Endothelial cell of umbilical vein (primary cell): ENCODE measurements around the gene UBAP1. TPM values are rescaled to one million over a fixed set of nuclear protein-coding genes. Genes with fewer than 3 reads are reported as not detected.

ENCODE experiments used
- BruUV-seq: library from RNA; stranded (reverse); fragments of 400-500 nt; replicated peaks from 2 replicates; lab custom pipeline; 2021; lab: Mats Ljungman, UMichigan
- CTCF ChIA-PET: fragments of 300-600, 350-600 bp; sonication (Branson Sonifier 250); formaldehyde crosslinking; loops from one replicate; lab custom pipeline; 2021; ENCODE audit warnings: antibody characterized with exemption, inconsistent platforms; lab: Charles Lee
- POLR2A ChIA-PET: fragments of 300-600, 350-600 bp; sonication (Branson Sonifier 250); formaldehyde crosslinking; loops from one replicate; lab custom pipeline; 2021; ENCODE audit warnings: antibody characterized with exemption, inconsistent platforms; lab: Charles Lee
- DNase-seq: peaks from one replicate; pipeline ENCODE4 v3.0.0-alpha.2; 2011; ENCODE audit warnings: low read depth, low spot score
- FAIRE-seq: peaks from 2 replicates; lab custom pipeline; 2011; peaks lifted over from hg19 to GRCh38; lab: Jason Lieb, UNC
- H2AFZ ChIP-seq: 2 replicates; pipeline ENCODE4 v1.6.0; 2012; ENCODE audit warnings: low read depth, low read length, control low read depth, inconsistent platforms
- H3K27ac ChIP-seq: 2 replicates; pipeline ENCODE4 v1.5.1; 2011; ENCODE audit warnings: low read depth, mild to moderate bottlenecking, control low read depth, low read length, moderate library complexity; ENCODE audit not compliant: insufficient read depth
- H3K27me3 ChIP-seq, 2 experiments: 2 replicates each; pipeline versions ENCODE4 v1.6.0 to v1.6.1; 2011; ENCODE audit warnings: low read length in 2 of 2, mixed read lengths in 1 of 2; ENCODE audit not compliant: control insufficient read depth in 2 of 2, insufficient read depth in 2 of 2
- H3K36me3 ChIP-seq, 2 experiments: 2 replicates in 1 of 2; 3 replicates in 1 of 2; pipeline ENCODE4 v1.5.1; 2011; ENCODE audit warnings: low read length in 2 of 2, mild to moderate bottlenecking in 1 of 2, moderate library complexity in 1 of 2; ENCODE audit not compliant: control insufficient read depth in 2 of 2, insufficient read depth in 2 of 2; ENCODE audit errors: extremely low read depth in 1 of 2
- H3K4me1 ChIP-seq: 3 replicates; pipeline ENCODE4 v1.5.1; 2011; ENCODE audit warnings: mild to moderate bottlenecking, low read length; ENCODE audit not compliant: control insufficient read depth, insufficient read depth; ENCODE audit errors: extremely low read depth
- H3K4me2 ChIP-seq: 2 replicates; pipeline ENCODE4 v1.6.1; 2011; ENCODE audit warnings: low read length, control low read depth, mixed read lengths; ENCODE audit not compliant: insufficient read depth
- H3K4me3 ChIP-seq, 3 experiments: fragments of 200-600 bp in 1 of 3; sonication (generic), shearing (Covaris generic) in 1 of 3; replicated peaks in 1 of 3; 2 replicates each; pipeline ENCODE4 v1.5.1; 2011 to 2016; ENCODE audit warnings: control low read depth in 3 of 3, low read length in 3 of 3, mild to moderate bottlenecking in 2 of 3, inconsistent platforms in 1 of 3, low read depth in 1 of 3, moderate library complexity in 1 of 3; ENCODE audit not compliant: insufficient read depth in 1 of 3
- H3K79me2 ChIP-seq: 2 replicates; pipeline ENCODE4 v1.6.0; 2012; ENCODE audit warnings: low read length, inconsistent platforms; ENCODE audit not compliant: control insufficient read depth, insufficient read depth
- H3K9ac ChIP-seq: replicated peaks from 2 replicates; pipeline ENCODE3; 2011; ENCODE audit warnings: low read length, control low read depth; ENCODE audit not compliant: insufficient read depth; ENCODE audit errors: extremely low read depth
- H3K9me1 ChIP-seq: replicated peaks from 3 replicates; pipeline ENCODE4 v1.6.0; 2011; ENCODE audit warnings: mild to moderate bottlenecking, low read length; ENCODE audit not compliant: control insufficient read depth, insufficient read depth; ENCODE audit errors: extremely low read depth
- H3K9me3 ChIP-seq: replicated peaks from 2 replicates; pipeline ENCODE4 v1.5.1; 2012; ENCODE audit warnings: low read length, inconsistent platforms; ENCODE audit not compliant: control insufficient read depth, insufficient read depth
- H4K20me1 ChIP-seq: replicated peaks from 2 replicates; pipeline ENCODE3; 2011; ENCODE audit warnings: mild to moderate bottlenecking, low read length; ENCODE audit not compliant: control insufficient read depth, insufficient read depth; ENCODE audit errors: extremely low read depth
- EZH2 ChIP-seq: IDR thresholded peaks from 2 replicates; pipeline ENCODE4 v1.6.1; 2012; ENCODE audit warnings: borderline replicate concordance, low read depth, mild to moderate bottlenecking, moderate library complexity, low read length, inconsistent platforms; ENCODE audit not compliant: severe bottlenecking
- FOS ChIP-seq: IDR thresholded peaks from 2 replicates; pipeline ENCODE4 v1.6.1; 2011; ENCODE audit warnings: mild to moderate bottlenecking, low read length, moderate library complexity, borderline replicate concordance; ENCODE audit not compliant: insufficient read depth
- GATA2 ChIP-seq: IDR thresholded peaks from 2 replicates; pipeline ENCODE4 v1.7.0; 2011; ENCODE audit warnings: low read depth, mild to moderate bottlenecking, moderate library complexity, mixed read lengths, low read length; ENCODE audit not compliant: insufficient read length, insufficient read depth
- JUN ChIP-seq: IDR thresholded peaks from 2 replicates; pipeline ENCODE4 v1.6.1; 2011; ENCODE audit warnings: borderline replicate concordance, low read depth; ENCODE audit not compliant: insufficient read length, insufficient read depth
- MYC ChIP-seq: IDR thresholded peaks from one replicate; pipeline ENCODE4 v1.6.1; 2011; ENCODE audit warnings: mild to moderate bottlenecking, low read depth, low read length
- POLR2A ChIP-seq: IDR thresholded peaks from 2 replicates; pipeline ENCODE4 v1.6.1; 2012; ENCODE audit warnings: low read depth, mild to moderate bottlenecking, control low read depth, low read length
- POLR2AphosphoS5 ChIP-seq: IDR thresholded peaks from 2 replicates; pipeline ENCODE4 v1.6.1; 2012; ENCODE audit warnings: low read depth, mild to moderate bottlenecking, control low read depth, low read length, moderate library complexity; ENCODE audit not compliant: insufficient read depth
- dilution Hi-C: fragments of 300-500 bp; cut with MboI; formaldehyde crosslinking; loops from one replicate; pipeline ENCODE4 v1.15.0; 2019; ENCODE audit warnings: low sequenced_read_pairs; ENCODE audit not compliant: extremely low pct_ligation_motif_present
- intact Hi-C: fragments of 100-400 bp; cut with micrococcal nuclease; formaldehyde crosslinking; loops from one replicate; pipeline ENCODE4 v1.10.0; 2022
- polyA plus RNA-seq, 4 experiments: library from polyadenylated mRNA; depleted of rRNA in 3 of 4; stranded (reverse) in 3 of 4; unstranded in 1 of 4; fragments of >200 nt; gene quantifications; 2 replicates each; pipeline versions ENCODE4 v1.2.1 to v1.2.3, GENCODE V29; 2011 to 2012; ENCODE audit warnings: missing spikeins in 1 of 4
- total RNA-seq: library from RNA; stranded (reverse); gene quantifications from 2 replicates; pipeline ENCODE4 v1.2.3, GENCODE V29; 2021
- TF ChIP-seq, protein P1 (sequence below): IDR thresholded peaks from 2 replicates; pipeline ENCODE4 v1.6.1; 2011; ENCODE audit not compliant: insufficient read depth, insufficient read length
- TF ChIP-seq, protein P2 (sequence below), 2 donors: IDR thresholded peaks; 1 replicate in 1 of 2; 2 replicates in 1 of 2; pipeline ENCODE4 v1.5.1; 2011; ENCODE audit warnings: low read length in 2 of 2, mild to moderate bottlenecking in 2 of 2, moderate library complexity in 2 of 2, control low read depth in 1 of 2, inconsistent platforms in 1 of 2, low read depth in 1 of 2; ENCODE audit not compliant: insufficient read depth in 1 of 2; ENCODE audit errors: extremely low read depth in 1 of 2

Gene UBAP1
- total and polyA plus RNA-seq, 2 donors (not counting 3 experiments of a cell fraction or from before 2014, with no cell fraction given): 38.8 TPM

DNA sequence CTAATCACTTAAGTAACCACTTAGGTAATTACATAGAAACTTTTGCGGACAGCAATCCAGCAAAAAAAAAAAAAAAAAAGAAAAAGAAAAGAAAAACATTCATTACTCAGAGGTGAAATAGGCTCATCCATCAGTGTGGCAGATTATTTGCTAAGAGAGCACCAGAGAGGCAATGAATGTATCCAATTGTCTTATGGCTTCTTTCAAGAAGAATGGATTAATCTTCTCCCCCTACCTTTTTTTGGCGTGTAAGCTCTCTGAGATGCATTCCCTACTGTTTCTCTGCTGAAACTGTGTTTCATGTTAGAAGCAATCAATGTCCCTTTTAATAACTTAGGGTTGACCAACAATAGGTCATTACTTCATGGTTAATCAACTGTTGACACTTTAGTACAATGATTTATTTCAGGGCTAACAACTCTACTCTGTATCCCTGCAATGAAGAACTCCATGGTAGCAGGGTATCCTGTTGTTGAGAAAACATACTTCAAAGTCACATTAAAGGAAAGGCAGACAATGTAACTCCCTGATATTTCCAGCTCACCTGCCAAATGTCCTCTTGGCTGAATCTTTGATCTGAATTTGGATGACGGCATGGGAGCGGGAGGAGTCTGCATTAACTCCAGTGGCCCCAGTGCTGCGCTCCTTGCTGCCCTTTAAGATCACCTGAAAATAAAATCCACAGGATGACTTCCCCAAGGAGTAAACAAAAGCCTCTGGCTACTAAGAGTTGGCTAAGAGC lies 92.6 kb downstream of the UBAP1 start:
- no peak overlapping the region for H3K4me2 ChIP-seq
- H3K9me1 ChIP-seq: no peaks in the 10 kb centered on the region
- no peak for DNase-seq
- H3K4me3 ChIP-seq: no peak overlapping the region
- BruUV-seq: no TSS peak
- no peak overlapping the region for H3K27ac ChIP-seq
- H3K27me3 ChIP-seq: no peaks in the 10 kb centered on the region
- no peak for FAIRE-seq
- no peaks in the 10 kb centered on the region for H3K9me3 ChIP-seq
- ChIA-PET POLR2A (no interaction called here), CTCF (interaction anchor here (1.1 kb wide), 1 partner anchor 19 kb away, joined by 3 read pairs; no protein-coding TSS in a partner anchor)
- TF ChIP-seq FOS: no peak
- no peak for TF ChIP-seq JUN
- no peak for TF ChIP-seq GATA2
- TF ChIP-seq EZH2: no peak
- TF ChIP-seq, protein P1, sequence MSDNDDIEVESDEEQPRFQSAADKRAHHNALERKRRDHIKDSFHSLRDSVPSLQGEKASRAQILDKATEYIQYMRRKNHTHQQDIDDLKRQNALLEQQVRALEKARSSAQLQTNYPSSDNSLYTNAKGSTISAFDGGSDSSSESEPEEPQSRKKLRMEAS: no peak
- TF ChIP-seq POLR2A: no peak
- no peak for TF ChIP-seq POLR2AphosphoS5
- TF ChIP-seq, protein P2, sequence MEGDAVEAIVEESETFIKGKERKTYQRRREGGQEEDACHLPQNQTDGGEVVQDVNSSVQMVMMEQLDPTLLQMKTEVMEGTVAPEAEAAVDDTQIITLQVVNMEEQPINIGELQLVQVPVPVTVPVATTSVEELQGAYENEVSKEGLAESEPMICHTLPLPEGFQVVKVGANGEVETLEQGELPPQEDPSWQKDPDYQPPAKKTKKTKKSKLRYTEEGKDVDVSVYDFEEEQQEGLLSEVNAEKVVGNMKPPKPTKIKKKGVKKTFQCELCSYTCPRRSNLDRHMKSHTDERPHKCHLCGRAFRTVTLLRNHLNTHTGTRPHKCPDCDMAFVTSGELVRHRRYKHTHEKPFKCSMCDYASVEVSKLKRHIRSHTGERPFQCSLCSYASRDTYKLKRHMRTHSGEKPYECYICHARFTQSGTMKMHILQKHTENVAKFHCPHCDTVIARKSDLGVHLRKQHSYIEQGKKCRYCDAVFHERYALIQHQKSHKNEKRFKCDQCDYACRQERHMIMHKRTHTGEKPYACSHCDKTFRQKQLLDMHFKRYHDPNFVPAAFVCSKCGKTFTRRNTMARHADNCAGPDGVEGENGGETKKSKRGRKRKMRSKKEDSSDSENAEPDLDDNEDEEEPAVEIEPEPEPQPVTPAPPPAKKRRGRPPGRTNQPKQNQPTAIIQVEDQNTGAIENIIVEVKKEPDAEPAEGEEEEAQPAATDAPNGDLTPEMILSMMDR (IDR thresholded peaks at IDR 0.05; ENCODE audit: extremely low read depth in 1 of 2, insufficient read depth in 1 of 2, low read depth in 1 of 2, low read length in 2 of 2): no peak
- no peak for TF ChIP-seq MYC
- no peaks in the 10 kb centered on the region for H3K4me1 ChIP-seq
- H3K9ac ChIP-seq: no peak overlapping the region
- H2AFZ ChIP-seq: no peak overlapping the region
- H3K36me3 ChIP-seq: no peaks in the 10 kb centered on the region
- H3K79me2 ChIP-seq: no peaks in the 10 kb centered on the region
- intact Hi-C loops: no loop called here
- dilution Hi-C loops: no loop called here
- no peaks in the 10 kb centered on the region for H4K20me1 ChIP-seq
